Measurements from ENCODE around the gene TGFBR3L. TPM values are rescaled to one million over a fixed set of nuclear protein-coding genes. Genes with fewer than 3 reads are reported as not detected.

TGFBR3L gene
- total RNA-seq, 1 experiment from 2014 or later: 9.8 TPM

GRCh38 chr19:7930765-7931164 lies 16.1 kb downstream of the TGFBR3L start:
- DNase-seq: no peak
- H3K4me3 ChIP-seq (ENCODE audit: low read depth, low read length): no peak overlapping the region
- Mint-ChIP-seq H3K27ac (ENCODE audit: unreplicated experiment) (no peak overlapping the region), H3K4me1 (ENCODE audit: low read depth, unreplicated experiment) (peaks cover 10% of the 10 kb centered on the region), H3K27me3 (ENCODE audit: insufficient read depth, unreplicated experiment) (no peaks in the 10 kb centered on the region), H3K36me3 (ENCODE audit: insufficient read depth, unreplicated experiment) (peaks cover 83% of the 10 kb centered on the region), H3K4me3 (ENCODE audit: unreplicated experiment) (no peak overlapping the region), H3K9me3 (ENCODE audit: unreplicated experiment) (no peaks in the 10 kb centered on the region)
- no peaks in the 10 kb centered on the region for H3K27me3 ChIP-seq (replicated peaks; ENCODE audit: control insufficient read depth, insufficient read depth, low read length)
- CTCF ChIA-PET: interaction anchor here (0.9 to 2.5 kb wide), 2 partner anchors 10 to 14 kb away, joined by 3 to 19 read pairs; partner anchors contain the start of gene SNAPC2
- H3K4me1 ChIP-seq: peaks cover 16% of the 10 kb centered on the region
- BruUV-seq (replicated peaks): no TSS peak
- no peak for TF ChIP-seq CTCF (IDR thresholded peaks at IDR 0.05; ENCODE audit: insufficient read depth in 1 of 2, low read depth in 1 of 2, low read length in 1 of 2, severe bottlenecking in 1 of 2, unreplicated experiment in 1 of 2)
- no peaks in the 10 kb centered on the region for H3K9me3 ChIP-seq
- POLR2A ChIA-PET: no interaction called here
- intact Hi-C loops (cut with micrococcal nuclease; ENCODE audit: unreplicated experiment): no loop called here
- H3K36me3 ChIP-seq (ENCODE audit: control insufficient read depth, insufficient read depth, low read length): peaks cover 1% of the 10 kb centered on the region; the same call in 1 of the 2 replicates

DNA sequence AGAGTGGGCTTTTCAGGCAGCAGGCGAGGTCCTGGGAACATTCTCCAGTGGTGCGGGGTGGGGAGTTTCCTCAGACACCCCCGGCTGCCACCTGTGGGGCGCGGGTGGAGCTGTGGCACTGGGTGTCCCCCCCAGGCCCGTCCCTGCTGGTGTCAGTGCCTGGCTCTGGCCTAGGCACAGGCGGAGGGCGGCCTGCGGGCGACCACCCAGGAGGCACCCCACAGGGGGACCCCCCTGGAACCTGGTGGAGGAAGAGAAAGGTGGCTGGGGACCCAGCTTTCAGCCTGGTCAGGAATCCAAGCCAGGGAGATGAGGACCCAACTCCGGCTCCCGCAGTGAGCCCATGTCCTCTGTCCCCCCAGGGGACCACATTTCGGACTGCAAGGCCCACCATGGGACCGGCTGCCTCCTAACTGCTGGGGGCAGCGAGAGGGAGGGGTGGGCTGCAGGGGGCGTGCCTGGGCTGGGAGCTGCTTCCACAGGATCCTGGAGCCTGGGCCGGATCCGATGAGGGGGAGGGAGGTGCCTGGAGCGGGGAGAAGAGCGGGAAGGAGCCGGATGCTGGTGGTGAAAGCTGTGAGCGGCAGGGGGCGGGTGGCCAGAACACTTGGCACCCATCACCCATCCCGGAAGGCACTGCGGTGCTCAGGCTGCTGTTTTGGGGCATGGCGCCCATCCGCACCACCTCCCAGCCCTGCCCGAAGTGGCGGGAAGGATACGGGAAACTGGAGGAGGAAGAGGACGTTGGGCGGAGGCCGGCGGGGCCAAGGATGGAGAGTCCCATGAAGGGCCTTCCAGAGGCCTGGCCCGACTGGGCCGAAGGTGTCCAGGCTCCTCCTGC lies 16.8 kb downstream of the TGFBR3L start:
- POLR2A ChIA-PET: interaction anchor here (0.7 kb wide), 1 partner anchor 13 kb away, joined by 3 read pairs; no protein-coding TSS in a partner anchor
- no peak overlapping the region for H3K27ac Mint-ChIP-seq (ENCODE audit: unreplicated experiment)
- Histone ChIP-seq H3K36me3 (ENCODE audit: control insufficient read depth, insufficient read depth, low read length) (peaks cover 1% of the 10 kb centered on the region; the same call in 1 of the 2 replicates), H3K4me1 (peaks cover 12% of the 10 kb centered on the region), H3K4me3 (ENCODE audit: low read depth, low read length) (no peak overlapping the region), H3K9me3 (no peaks in the 10 kb centered on the region), H3K27me3 (replicated peaks; ENCODE audit: control insufficient read depth, insufficient read depth, low read length) (no peaks in the 10 kb centered on the region)
- TF ChIP-seq CTCF (IDR thresholded peaks at IDR 0.05; ENCODE audit: insufficient read depth in 1 of 2, low read depth in 1 of 2, low read length in 1 of 2, severe bottlenecking in 1 of 2, unreplicated experiment in 1 of 2): no peak
- H3K4me1 Mint-ChIP-seq (ENCODE audit: low read depth, unreplicated experiment): peaks cover 10% of the 10 kb centered on the region
- no peak for DNase-seq
- CTCF ChIA-PET: interaction anchor here (0.9 to 2.5 kb wide), 2 partner anchors 11 to 13 kb away, joined by 3 to 19 read pairs; partner anchors contain the start of gene SNAPC2
- intact Hi-C loops (cut with micrococcal nuclease; ENCODE audit: unreplicated experiment): no loop called here
- H3K36me3 Mint-ChIP-seq (ENCODE audit: insufficient read depth, unreplicated experiment): peaks cover 84% of the 10 kb centered on the region
- no peaks in the 10 kb centered on the region for H3K27me3 Mint-ChIP-seq (ENCODE audit: insufficient read depth, unreplicated experiment)
- BruUV-seq (replicated peaks): no TSS peak
- no peak overlapping the region for H3K4me3 Mint-ChIP-seq (ENCODE audit: unreplicated experiment)
- H3K9me3 Mint-ChIP-seq (ENCODE audit: unreplicated experiment): no peaks in the 10 kb centered on the region

- POLR2A ChIA-PET: interaction anchor here (0.7 kb wide), 1 partner anchor 12 kb away, joined by 3 read pairs; no protein-coding TSS in a partner anchor
- CTCF ChIA-PET: no interaction called here
- Mint-ChIP-seq H3K4me3 (ENCODE audit: unreplicated experiment) (no peak overlapping the region), H3K27ac (ENCODE audit: unreplicated experiment) (no peak overlapping the region), H3K36me3 (ENCODE audit: insufficient read depth, unreplicated experiment) (peaks cover 86% of the 10 kb centered on the region), H3K27me3 (ENCODE audit: insufficient read depth, unreplicated experiment) (no peaks in the 10 kb centered on the region), H3K4me1 (ENCODE audit: low read depth, unreplicated experiment) (peaks cover 10% of the 10 kb centered on the region), H3K9me3 (ENCODE audit: unreplicated experiment) (no peaks in the 10 kb centered on the region)
- Histone ChIP-seq H3K36me3 (ENCODE audit: control insufficient read depth, insufficient read depth, low read length) (peaks cover 1% of the 10 kb centered on the region; the same call in 1 of the 2 replicates), H3K4me3 (ENCODE audit: low read depth, low read length) (no peak overlapping the region), H3K9me3 (no peaks in the 10 kb centered on the region), H3K27me3 (replicated peaks; ENCODE audit: control insufficient read depth, insufficient read depth, low read length) (no peaks in the 10 kb centered on the region), H3K4me1 (peaks cover 9% of the 10 kb centered on the region; the same call in 1 of the 2 replicates)
- no peak for TF ChIP-seq CTCF (IDR thresholded peaks at IDR 0.05; ENCODE audit: insufficient read depth in 1 of 2, low read depth in 1 of 2, low read length in 1 of 2, severe bottlenecking in 1 of 2, unreplicated experiment in 1 of 2)
- no TSS peak for BruUV-seq (replicated peaks)
- intact Hi-C loops (cut with micrococcal nuclease; ENCODE audit: unreplicated experiment): no loop called here
- no peak for DNase-seq
These were observed 17.8 kb downstream of the TGFBR3L start for GRCh38 chr19:7932276-7932929.
